Measurements from ENCODE around the gene ABCB7.
"Not testable (repeated sequence)": the region's sequence is repeated elsewhere in the genome, so short reads cannot be mapped to it uniquely, and the experiment has no call there.

ABCB7 gene

DNA sequence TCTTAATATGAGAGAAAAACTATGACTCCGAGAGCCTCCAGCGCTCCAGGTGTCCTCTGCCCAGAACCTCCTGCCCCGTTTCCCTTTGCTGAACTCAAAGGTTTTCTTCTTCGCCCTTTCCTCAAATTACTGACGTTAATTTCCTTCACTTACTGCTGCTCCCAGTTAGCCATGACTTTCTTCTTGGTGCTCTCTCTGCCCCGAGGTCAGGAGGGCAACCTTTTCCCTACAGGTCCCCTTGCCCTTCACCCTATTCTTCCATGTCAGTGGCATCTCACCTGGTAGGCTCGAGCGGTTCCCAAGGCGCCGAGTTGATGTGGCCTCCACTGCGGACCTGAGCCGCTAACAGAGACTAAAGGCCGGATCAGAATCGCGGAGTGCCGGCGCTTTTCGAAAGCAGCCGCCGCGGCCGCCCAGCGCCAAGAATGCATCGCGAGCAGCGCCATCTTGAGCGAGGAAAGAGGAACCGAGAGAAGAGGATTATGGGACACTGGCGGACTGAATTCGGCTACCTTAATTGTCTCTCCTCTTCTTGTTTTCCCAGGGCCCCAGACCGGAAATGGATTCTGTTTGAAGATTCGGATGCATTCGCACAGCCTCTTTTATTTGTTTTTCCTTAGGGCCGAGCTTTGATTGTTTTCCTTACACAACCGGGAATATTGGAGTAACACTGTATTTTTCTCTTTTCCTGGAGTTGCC, at the start of gene ABCB7:
Gene ABCB7, minus strand, starts transcription at position 457 of the 699 bp plus-strand sequence. Its CDS starts 11 bp downstream, at position 446.
- peak; percentile 83 for DNase-seq (ENCODE audit: low spot score)

- peak; percentile 24 for DNase-seq (ENCODE audit: low spot score)
Measured at GRCh38 chrX:75188415-75189206, 32.5 kb upstream of the ABCB7 start.

GRCh38 chrX:75181721-75182120, 25.6 kb upstream of the ABCB7 start:
- no peak for DNase-seq (ENCODE audit: low spot score)

GRCh38 chrX:75179536-75180293, 23.6 kb upstream of the ABCB7 start:
- DNase-seq (ENCODE audit: low spot score): not testable (repeated sequence)

- not testable (repeated sequence) for DNase-seq (ENCODE audit: low spot score)
Measured at GRCh38 chrX:75172257-75172890, 16.3 kb upstream of the ABCB7 start.

- DNase-seq (ENCODE audit: low spot score): no peak
Measured at GRCh38 chrX:75158054-75158453, 2.0 kb upstream of the ABCB7 start.

DNA sequence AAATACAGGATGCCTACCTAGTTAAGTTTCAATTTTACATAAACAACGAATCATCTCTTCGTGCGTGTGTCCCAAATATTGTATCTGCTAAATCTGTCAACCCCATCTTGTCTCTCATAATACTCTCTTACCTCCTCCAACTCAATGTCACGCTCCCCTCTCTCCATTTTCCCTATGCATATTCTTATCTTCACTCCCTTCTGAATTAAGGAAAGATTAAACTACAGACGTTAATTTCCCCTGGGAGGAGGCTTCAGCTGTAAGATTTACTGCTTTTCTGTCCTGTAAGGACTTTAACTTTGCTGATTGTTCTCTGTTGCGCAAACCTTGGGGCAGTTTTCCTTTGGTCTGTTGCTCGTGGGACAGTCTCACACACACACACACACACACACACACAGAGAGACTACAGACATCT, 455 bp upstream of the ABCB7 start:
- peak; percentile 28 for DNase-seq (ENCODE audit: low spot score)

DNA sequence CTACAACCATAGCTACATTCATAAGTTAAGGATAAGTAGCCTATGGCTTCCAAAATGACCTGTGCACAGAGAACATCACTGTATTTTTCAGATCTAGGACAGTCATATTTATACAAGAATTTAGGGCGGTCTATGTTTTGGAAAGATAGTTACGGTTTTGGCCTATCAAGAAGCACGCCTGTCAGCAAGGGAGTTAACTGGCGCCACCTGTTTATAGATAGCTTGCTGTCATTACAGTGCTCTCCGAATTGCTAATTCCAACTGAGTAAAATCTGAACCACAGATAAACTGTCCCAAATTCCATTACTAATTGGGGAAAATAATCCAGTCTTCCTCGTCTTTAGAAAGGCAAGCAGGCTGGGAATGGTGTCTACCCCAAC, 646 bp downstream of the ABCB7 start:
- peak; percentile 6 for DNase-seq (ENCODE audit: low spot score)

- no peak for DNase-seq (ENCODE audit: low spot score)
Measured at GRCh38 chrX:75154871-75155270, 1.2 kb downstream of the ABCB7 start.

GRCh38 chrX:75151827-75152592, 4.1 kb downstream of the ABCB7 start:
- DNase-seq (ENCODE audit: low spot score): no peak

DNA sequence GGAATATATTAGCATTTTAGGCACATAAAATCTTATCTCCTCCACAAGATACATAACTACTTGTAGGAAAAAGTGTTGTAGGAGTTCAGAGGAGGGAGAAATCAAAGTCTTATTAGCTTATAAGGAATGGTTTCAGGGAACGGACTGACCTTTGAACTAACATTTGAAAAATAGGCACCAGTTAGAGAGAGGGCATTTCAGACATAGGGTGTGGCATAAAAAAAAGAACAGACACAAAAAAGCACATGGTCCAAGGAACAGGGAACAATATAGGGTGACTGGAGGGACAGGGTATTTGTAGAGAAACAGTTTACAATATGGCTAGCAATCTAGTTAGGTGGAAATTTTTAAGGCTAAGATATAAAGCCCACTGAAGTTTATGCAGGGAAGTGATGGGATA, 6.4 kb downstream of the ABCB7 start:
- DNase-seq (ENCODE audit: low spot score): peak; percentile 5

DNA sequence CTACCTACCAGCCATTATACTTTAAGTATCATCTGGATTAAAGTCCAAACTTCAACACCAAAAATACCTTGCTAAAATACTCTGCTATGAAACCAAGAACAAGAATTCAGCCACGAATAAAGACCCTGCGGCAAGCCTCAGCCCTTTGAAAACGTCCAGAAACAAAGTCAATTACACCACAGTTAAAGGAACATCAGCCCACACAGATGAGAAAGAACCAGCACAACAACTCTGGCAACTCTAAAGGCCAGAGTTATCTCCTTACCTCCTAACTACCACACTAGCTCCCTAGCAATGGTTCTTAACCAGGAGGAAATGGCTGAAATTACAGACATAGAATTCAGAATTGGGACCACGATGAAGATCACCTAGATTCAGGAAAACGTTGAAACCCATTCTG, 23.4 kb downstream of the ABCB7 start:
- DNase-seq (ENCODE audit: low spot score): no peak

- DNase-seq (ENCODE audit: low spot score): no peak
Measured at GRCh38 chrX:75131973-75132627, 24.0 kb downstream of the ABCB7 start.

- not testable (repeated sequence) for DNase-seq (ENCODE audit: low spot score)
Measured at GRCh38 chrX:75129069-75129468, 27.0 kb downstream of the ABCB7 start.

GRCh38 chrX:75118296-75118695, 37.8 kb downstream of the ABCB7 start:
- DNase-seq (ENCODE audit: low spot score): no peak

DNA sequence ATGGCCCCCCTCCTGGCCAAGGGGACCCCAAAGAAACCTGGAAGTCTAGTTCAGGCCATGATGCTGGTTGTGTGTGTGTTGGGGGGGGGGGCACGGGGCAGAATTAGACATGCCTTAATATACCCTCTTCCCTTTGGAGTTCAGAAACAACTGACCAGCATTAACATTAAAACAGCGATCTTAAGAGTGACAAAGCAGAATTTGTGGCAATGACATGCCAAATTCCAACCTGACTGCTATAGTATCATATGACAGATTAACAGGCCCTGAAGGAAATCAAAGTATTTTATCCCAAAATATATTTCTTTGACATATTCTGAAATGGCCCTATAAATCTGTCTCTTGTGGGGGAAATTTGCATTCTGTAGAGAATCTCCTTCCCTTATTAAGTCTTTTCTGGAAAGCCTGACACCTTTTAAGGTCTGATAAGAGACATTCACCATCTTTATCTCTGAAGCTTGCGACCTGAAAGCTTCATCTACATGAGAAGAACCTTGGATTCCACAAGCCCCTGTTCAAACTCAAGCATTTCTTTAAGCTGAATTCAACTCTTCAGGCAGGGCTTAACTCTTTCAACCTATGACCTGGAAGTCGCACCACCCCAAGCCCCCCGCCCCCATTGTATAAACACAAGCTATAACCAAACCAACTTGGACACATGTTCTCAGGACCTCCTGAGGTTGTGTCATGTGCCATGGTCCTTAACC, 40.2 kb downstream of the ABCB7 start:
- no peak for DNase-seq (ENCODE audit: low spot score)

- no peak for DNase-seq (ENCODE audit: low spot score)
Measured at GRCh38 chrX:75114638-75115037, 41.4 kb downstream of the ABCB7 start.

DNA sequence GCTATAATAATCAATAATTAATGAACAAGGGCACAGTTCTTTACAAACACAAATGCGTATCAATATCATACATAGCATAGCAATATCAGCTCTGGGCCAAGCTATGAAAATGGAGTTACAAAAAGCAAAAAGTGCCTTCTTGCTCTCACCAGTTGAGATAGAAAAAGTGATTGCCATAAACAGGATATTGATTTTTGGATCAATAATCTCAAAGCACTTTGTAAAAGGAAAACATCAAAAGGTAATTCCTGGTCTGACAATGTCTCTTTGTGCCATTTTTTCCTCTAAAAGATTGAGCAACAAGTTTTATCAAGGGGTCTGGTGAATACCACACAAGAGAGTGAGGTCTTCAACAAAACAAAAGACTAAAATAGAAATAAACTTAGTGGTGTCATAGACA, 42.4 kb downstream of the ABCB7 start:
- no peak for DNase-seq (ENCODE audit: low spot score)

DNA sequence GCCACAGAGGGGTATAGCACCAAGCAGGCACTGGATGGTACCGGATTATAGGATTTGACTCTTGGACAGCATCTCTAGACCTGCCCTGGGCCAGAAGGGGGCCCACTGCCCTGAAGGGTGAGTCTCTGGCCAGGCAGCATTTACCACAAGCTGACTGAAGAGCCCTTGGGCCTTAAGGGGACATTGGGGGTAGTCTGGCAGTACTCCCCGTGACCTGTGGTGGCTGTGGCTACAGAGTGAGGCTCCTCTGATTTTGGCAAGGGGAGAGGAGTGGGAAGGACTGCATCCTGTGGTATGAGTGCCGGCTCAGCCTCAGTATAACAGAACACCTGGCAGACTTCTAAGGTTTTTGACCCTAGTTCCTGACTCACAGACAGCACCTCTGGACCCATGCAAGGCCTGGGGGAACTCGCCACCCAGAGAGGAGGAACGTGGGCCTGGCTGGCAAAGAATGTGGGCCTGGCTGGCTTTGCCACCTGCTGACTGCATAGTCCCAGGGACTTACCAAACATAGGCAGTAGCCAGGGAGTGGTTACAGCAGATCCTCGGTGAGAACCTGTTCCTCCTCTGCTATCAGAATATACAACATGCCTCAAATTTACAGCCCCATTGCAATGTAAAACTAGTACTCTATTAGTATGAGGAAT, 48.1 kb downstream of the ABCB7 start:
- no peak for DNase-seq (ENCODE audit: low spot score)

- DNase-seq (ENCODE audit: low spot score): no peak
Measured at GRCh38 chrX:75106772-75107171, 49.3 kb downstream of the ABCB7 start.
